CD4-positive, alpha-beta T cell (primary cell): ENCODE data around the gene ARHGEF39. TPM values are rescaled to one million over a fixed set of nuclear protein-coding genes. Genes with fewer than 3 reads are reported as not detected.

ENCODE experiments used
- ATAC-seq: fragments of 200-7000 bp; cut with Tn5 transposase; one replicate; pipeline ENCODE4 v1.10.0; 2022; ENCODE audit warnings: mild to moderate bottlenecking; ENCODE audit not compliant: poor library complexity
- CTCF ChIA-PET: fragments of 350-600 bp; sonication (Branson Sonifier 250); formaldehyde crosslinking; loops from one replicate; lab custom pipeline; 2021; ENCODE audit warnings: antibody characterized with exemption, inconsistent platforms; lab: Charles Lee
- POLR2A ChIA-PET: fragments of 350-600 bp; sonication (Branson Sonifier 250); formaldehyde crosslinking; loops from one replicate; lab custom pipeline; 2021; ENCODE audit warnings: antibody characterized with exemption, inconsistent platforms; lab: Charles Lee
- DNase-seq, 14 experiments: peaks; one replicate each; pipeline ENCODE4 v3.0.0-alpha.2; 2013 to 2020; ENCODE audit warnings: mixed read lengths in 2 of 14
- H3K27ac ChIP-seq, 2 donors: one replicate each; pipeline versions ENCODE4 v1.5.1 to v1.7.0; 2013; ENCODE audit warnings: low read length in 2 of 2, low read depth in 1 of 2, mild to moderate bottlenecking in 1 of 2
- H3K27me3 ChIP-seq, 2 experiments: 1 replicate in 1 of 2; 2 replicates in 1 of 2; pipeline versions ENCODE4 v1.6.1 to v1.7.0; 2013; ENCODE audit warnings: low read length in 2 of 2, control low read depth in 1 of 2, mild to moderate bottlenecking in 1 of 2, moderate library complexity in 1 of 2; ENCODE audit not compliant: insufficient read depth in 2 of 2, control insufficient read depth in 1 of 2
- H3K36me3 ChIP-seq: one replicate; pipeline ENCODE4 v1.6.1; 2013; ENCODE audit warnings: low read length, control low read depth; ENCODE audit not compliant: insufficient read depth
- H3K4me1 ChIP-seq: one replicate; pipeline ENCODE4 v1.6.1; 2013; ENCODE audit warnings: low read length, control low read depth; ENCODE audit not compliant: insufficient read depth
- H3K4me3 ChIP-seq: one replicate; pipeline ENCODE4 v1.5.1; 2013; ENCODE audit warnings: mild to moderate bottlenecking, low read length, moderate library complexity
- H3K9me3 ChIP-seq, 2 experiments: 1 replicate in 1 of 2; 2 replicates in 1 of 2; pipeline versions ENCODE4 v1.6.1 to v1.7.0; 2013; ENCODE audit warnings: low read length in 2 of 2, mild to moderate bottlenecking in 2 of 2, control low read depth in 1 of 2, moderate library complexity in 1 of 2; ENCODE audit not compliant: control insufficient read depth in 1 of 2, insufficient read depth in 1 of 2
- H3K27ac Mint-ChIP-seq: one replicate; pipeline ENCODE4 v1.8.0; 2020; ENCODE audit warnings: mixed read lengths
- H3K27me3 Mint-ChIP-seq: one replicate; pipeline ENCODE4 v1.8.0; 2021; ENCODE audit warnings: mixed read lengths
- H3K36me3 Mint-ChIP-seq: one replicate; pipeline ENCODE4 v1.8.0; 2021; ENCODE audit warnings: low read depth, mixed read lengths
- H3K4me1 Mint-ChIP-seq: one replicate; pipeline ENCODE4 v1.8.0; 2021; ENCODE audit warnings: low read depth, mixed read lengths
- H3K4me3 Mint-ChIP-seq: one replicate; pipeline ENCODE4 v1.8.0; 2020; ENCODE audit warnings: mild to moderate bottlenecking, mixed read lengths
- H3K9me3 Mint-ChIP-seq: one replicate; pipeline ENCODE4 v1.8.0; 2020; ENCODE audit warnings: mixed read lengths
- CTCF ChIP-seq: fragments of 200-600 bp; IDR thresholded peaks from one replicate; pipeline ENCODE4 v1.8.0; 2022; ENCODE audit warnings: antibody characterized with exemption, mild to moderate bottlenecking
- intact Hi-C, 2 experiments: fragments of 100-400 bp; cut with DNase I in 1 of 2; cut with micrococcal nuclease in 1 of 2; formaldehyde crosslinking; loops; one replicate each; pipeline versions ENCODE4 v1.15.1 to v1.9.0; 2023 to 2025; cut with DNase I, micrococcal nuclease
- total RNA-seq, 174 experiments: library from RNA in 2 of 174; stranded (reverse) in 2 of 174; gene quantifications; one replicate each; pipeline ENCODE4 v1.2.3 and lab custom pipeline; 2021 to 2026

Gene ARHGEF39
- total RNA-seq, 2 experiments from 2014 or later, result 0.08 to 0.17 TPM

GRCh38 chr9:35690614-35691333, 25.8 kb upstream of the ARHGEF39 start:
- ChIA-PET POLR2A (interaction anchor here (0.7 to 2.3 kb wide), 12 partner anchors 13 to 71 kb away, joined by 3 to 10 read pairs (median 4); partner anchors contain the start of genes ARHGEF39, CCDC107, CREB3 and RMRP), CTCF (interaction anchor here (1.2 to 1.8 kb wide), 3 partner anchors 23 to 74 kb away, joined by 3 to 5 read pairs (median 3); no protein-coding TSS in a partner anchor)
- ATAC-seq (peak; percentile 63), DNase-seq (peak in 8 of 14 experiments; percentile 12 to 57 (median 38))
- intact Hi-C loops, result no loop called here
- Histone ChIP-seq H3K36me3 (no peaks in the 10 kb centered on the region), H3K27ac (peak overlapping the region; percentile 40 to 55), H3K4me3 (peak overlapping the region; percentile 88), H3K27me3 (no peaks in the 10 kb centered on the region), H3K4me1 (peaks cover 26% of the 10 kb centered on the region), H3K9me3 (no peaks in the 10 kb centered on the region)
- peak overlapping the region; percentile 73 for H3K27ac Mint-ChIP-seq
- H3K36me3 Mint-ChIP-seq, result no peaks in the 10 kb centered on the region
- no peak for TF ChIP-seq CTCF
- H3K4me1 Mint-ChIP-seq, result peaks cover 28% of the 10 kb centered on the region
- no peaks in the 10 kb centered on the region for H3K27me3 Mint-ChIP-seq
- H3K9me3 Mint-ChIP-seq, result no peaks in the 10 kb centered on the region
- H3K4me3 Mint-ChIP-seq, result peak overlapping the region; percentile 92

DNA sequence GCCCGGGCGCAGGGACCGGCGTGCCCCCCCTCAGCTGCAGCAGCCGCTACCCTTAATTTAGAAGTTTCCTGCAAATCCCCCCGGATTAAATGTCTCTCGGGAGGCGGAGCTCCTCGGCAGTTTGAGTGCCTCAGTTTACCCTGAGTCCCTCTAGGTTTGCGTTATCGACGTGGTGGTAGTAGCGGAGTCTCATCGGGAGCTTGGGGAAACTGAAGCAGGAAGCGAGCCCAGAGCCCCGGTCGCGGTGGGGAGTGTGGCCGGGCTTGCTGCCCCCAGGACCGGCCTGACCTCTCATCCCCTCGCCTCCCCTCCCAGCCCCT, 25.3 kb upstream of the ARHGEF39 start:
- Mint-ChIP-seq H3K9me3 (no peaks in the 10 kb centered on the region), H3K27ac (no peak overlapping the region), H3K4me3 (peak overlapping the region; percentile 82), H3K4me1 (peaks cover 28% of the 10 kb centered on the region), H3K36me3 (no peaks in the 10 kb centered on the region), H3K27me3 (no peaks in the 10 kb centered on the region)
- ATAC-seq (no peak), DNase-seq (no peak)
- ChIA-PET POLR2A (interaction anchor here (0.8 to 2.3 kb wide), 10 partner anchors 25 to 58 kb away, joined by 3 to 10 read pairs (median 6); partner anchors contain the start of genes ARHGEF39, CCDC107, CREB3 and RMRP), CTCF (interaction anchor here (1.2 to 1.8 kb wide), 3 partner anchors 24 to 73 kb away, joined by 3 to 5 read pairs (median 3); no protein-coding TSS in a partner anchor)
- Histone ChIP-seq H3K36me3 (no peaks in the 10 kb centered on the region), H3K9me3 (no peaks in the 10 kb centered on the region), H3K4me3 (peak overlapping the region; percentile 88), H3K4me1 (peaks cover 26% of the 10 kb centered on the region), H3K27me3 (no peaks in the 10 kb centered on the region), H3K27ac (no peak overlapping the region)
- intact Hi-C loops, result no loop called here
- TF ChIP-seq CTCF, result no peak

DNA sequence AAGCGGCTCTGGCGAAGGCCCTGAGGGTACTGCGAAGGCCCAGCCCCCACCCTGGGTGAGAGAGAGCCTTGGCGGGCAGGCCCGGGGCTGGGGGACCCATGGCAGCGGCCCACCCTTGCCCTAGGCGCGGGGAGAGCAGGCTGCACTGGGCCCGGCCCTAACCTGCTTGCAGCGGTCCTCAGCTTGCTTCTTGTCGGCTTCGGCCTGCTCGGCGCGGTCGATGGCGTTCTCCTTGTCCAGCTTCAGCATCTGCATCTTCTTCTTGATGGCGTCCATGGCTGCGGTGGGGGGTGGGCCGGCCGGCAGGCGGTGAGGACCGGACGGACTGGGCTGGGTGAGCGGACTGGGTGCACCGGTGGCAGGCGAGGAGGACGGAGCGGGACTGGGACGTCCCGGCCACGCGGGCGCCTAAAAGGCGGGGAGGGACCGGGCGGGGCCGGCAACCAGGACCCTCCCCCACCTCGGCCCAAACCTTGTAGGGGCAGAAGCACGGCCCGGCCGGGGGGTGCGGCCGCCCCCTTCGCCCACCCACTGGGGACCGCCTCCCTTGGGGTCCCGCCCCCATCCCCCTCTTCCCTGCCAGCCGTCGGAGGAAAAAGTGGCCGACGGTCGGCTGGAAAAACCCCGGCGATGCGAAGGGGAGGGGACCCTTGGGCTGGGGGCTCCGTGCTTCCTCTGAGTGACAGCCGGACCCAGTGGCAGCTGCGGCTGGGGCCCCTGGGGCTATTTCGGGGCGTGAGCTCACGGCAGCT, 24.7 kb upstream of the ARHGEF39 start, which contains the start of gene TPM2:
Gene TPM2 (minus strand): TSS at position 384 of the 752 bp plus-strand sequence. CDS start 108 bp downstream, at position 276.
- DNase-seq, result peak in 1 of 14 experiments; percentile 26
- H3K36me3 Mint-ChIP-seq, result no peaks in the 10 kb centered on the region
- ATAC-seq, result peak; percentile 10
- H3K4me1 Mint-ChIP-seq, result peaks cover 28% of the 10 kb centered on the region
- intact Hi-C loops, result no loop called here
- TF ChIP-seq CTCF, result no peak
- H3K9me3 Mint-ChIP-seq, result no peaks in the 10 kb centered on the region
- ChIA-PET POLR2A (interaction anchor here (1.3 to 2.3 kb wide), 6 partner anchors 25 to 59 kb away, joined by 3 to 10 read pairs (median 7); partner anchors contain the start of gene ARHGEF39), CTCF (interaction anchor here (1.8 kb wide), 1 partner anchor 42 kb away, joined by 5 read pairs; no protein-coding TSS in a partner anchor)
- H3K27ac ChIP-seq, result peak within 1 kb of the TSS; percentile 40 to 55
- H3K4me1 ChIP-seq, result peaks cover 26% of the 10 kb centered on the region
- no peaks in the 10 kb centered on the region for H3K27me3 ChIP-seq
- peak within 1 kb of the TSS; percentile 88 for H3K4me3 ChIP-seq
- peak within 1 kb of the TSS; percentile 92 for H3K4me3 Mint-ChIP-seq
- H3K36me3 ChIP-seq, result no peaks in the 10 kb centered on the region
- peak within 1 kb of the TSS; percentile 73 for H3K27ac Mint-ChIP-seq
- H3K9me3 ChIP-seq, result no peaks in the 10 kb centered on the region
- H3K27me3 Mint-ChIP-seq, result no peaks in the 10 kb centered on the region
